NCI-H128 (cell line): ENCODE measurements around the gene CERS1.

ENCODE experiments used
- DNase-seq: peaks from one replicate; lab custom pipeline; 2025; ENCODE audit not compliant: unreplicated experiment; lab: John Stamatoyannopoulos, UW

The CERS1 gene

DNA sequence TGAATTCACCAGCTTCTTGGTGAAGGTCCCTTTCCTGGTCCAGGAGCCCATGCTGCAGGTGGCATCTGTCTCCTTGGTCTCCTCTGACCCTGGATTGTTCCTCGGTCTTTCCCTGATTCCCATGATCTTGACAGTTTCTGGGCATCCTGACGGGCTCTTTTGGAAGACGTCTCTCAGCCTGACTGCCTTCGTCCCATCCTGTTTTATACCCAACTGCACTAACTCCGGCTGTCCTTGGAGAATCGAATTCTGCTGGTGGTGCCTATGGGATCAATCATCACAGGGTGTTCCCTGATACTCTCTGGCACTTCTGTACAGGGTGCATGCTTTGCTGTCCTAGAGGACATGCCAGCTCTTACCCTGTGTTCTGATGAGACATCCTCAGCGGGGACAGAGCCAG, 19.1 kb downstream of the CERS1 start:
- no peak for DNase-seq

DNA sequence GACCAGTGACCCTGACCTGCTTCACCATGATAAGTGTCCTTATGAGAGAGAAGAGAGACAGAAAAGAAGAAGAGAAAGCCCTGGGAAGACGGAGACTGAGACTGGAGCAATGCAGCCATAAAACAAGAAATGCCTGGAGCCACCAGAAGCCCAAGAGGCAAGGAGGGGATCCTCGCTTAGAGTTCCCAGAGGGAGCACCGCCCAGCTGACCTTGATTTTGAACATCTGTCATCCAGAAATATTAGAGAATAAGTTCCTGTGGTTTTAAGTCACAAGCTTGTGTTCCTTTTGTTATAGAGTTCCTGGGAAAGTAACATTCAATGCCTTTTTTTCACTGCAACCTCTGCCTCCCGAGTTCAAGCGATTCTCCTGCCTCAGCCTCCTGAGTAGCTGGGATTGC, 20.2 kb downstream of the CERS1 start:
- DNase-seq: no peak

DNA sequence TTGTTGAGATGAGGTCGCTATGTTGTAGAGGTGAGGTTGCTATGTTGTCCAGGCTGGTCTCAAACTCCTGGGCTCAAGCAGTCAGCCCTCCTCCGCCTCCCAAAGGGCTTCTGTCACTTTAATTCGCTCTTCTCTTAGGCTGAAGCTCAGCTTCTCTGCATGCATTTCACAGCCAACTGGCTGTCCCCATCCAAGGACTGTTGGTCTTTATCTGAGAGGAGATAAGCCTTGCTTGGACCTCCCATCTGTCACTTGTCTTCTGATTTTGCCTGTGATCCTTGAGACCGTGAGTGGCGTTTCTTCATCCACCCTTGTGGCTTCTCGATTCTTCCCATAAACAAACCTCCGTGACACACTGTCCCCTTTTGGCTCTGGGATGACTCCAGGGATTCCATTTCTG, 24.4 kb downstream of the CERS1 start:
- DNase-seq: no peak

DNA sequence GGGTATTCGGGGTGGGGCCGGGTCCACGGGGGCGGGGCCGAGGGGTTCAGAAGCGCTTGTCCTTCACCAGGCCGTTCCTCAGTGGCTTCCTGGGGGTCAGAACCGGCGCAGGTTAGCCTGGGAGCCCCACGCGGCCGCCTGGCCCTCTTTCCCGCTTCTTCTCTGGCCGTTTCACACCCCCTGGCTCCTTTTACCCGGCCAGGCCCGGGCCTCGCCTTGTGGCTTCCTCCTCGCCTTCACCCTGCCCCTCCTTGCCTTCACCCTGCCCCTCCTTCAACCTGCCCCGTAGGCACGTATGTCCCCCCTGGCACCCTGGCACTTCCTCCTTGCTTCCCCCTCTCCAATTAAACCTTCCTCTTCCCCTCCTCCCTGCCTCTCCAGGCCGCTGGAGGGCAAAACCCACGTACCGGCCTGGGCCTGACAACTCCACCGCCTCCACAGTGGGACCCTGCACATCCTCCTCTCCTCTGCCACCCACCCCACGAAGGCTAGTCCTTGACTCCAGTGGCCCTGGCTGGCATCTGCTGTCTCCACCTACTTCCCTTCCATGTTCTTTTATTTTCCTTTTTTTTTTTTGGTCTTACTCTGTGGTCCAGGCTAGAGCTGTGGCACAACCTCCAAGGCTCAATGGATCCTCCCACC, 25.3 kb downstream of the CERS1 start:
- no peak for DNase-seq

DNA sequence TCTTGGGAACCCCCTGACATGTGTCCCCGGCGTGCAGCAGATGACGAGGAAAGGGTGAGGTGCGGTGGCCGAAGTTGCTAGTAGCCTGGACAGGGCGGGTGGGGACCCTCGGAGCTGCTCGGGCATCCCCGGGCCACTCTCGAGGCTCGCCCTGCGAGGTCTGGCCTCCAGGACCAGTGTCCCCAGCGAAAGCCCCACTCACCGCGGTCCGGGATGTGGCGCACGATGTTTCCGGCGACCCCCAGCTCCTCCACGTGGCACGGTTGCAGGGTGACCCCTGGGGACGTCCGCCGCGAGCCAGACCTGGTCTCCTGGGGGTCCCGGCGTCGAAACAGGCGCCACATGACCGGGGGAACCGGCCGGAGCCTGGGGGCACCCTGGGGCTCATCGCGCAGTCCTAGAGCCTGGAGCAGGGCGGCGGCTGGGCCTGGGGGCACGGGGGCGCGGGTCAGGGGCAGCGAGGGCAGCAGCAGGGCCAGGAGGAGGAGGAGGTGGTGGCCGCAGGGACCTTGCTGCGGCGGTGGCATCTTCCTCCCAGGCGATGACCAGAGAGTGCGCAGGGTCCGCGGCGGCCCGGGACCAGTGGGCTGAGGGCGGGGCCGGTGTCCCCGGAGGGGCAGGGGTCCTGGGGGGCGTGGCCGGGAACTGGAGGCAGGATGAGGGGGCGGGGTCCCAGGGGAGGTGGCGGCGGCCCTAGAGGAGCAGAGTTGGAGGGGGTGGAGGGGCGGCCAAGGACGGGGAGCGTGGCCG, 26.0 kb downstream of the CERS1 start:
- DNase-seq: no peak

DNA sequence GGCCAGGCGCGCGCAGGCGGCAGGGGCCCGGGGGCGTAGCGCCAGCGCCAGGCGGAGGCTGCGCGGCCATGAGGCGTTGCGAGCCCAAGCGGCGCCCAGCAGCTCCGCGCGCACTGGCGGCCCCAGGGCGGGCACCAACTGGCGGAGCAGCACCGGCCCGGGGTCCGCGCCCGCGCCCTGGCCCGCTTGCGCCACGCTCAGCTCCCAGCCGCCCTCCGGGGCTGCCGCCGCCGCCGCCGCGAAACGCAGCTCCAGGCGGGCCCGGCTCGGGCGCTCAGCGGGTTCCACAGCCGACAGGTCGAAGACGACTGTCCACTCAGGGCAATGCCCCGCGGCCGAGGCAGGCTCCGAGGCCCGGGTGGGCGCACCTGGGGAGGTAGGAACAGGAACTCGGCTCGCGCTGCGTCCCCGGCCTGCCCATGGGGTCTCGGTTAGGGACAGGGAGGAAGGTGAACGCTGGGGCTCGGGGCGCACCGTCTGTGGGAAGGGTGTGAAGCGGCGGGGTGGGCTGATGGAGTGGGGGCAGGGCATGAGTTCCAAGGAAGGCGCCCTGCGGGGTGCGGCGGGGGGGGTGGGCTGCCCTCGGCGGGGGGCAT, 26.8 kb downstream of the CERS1 start:
- no peak for DNase-seq

DNA sequence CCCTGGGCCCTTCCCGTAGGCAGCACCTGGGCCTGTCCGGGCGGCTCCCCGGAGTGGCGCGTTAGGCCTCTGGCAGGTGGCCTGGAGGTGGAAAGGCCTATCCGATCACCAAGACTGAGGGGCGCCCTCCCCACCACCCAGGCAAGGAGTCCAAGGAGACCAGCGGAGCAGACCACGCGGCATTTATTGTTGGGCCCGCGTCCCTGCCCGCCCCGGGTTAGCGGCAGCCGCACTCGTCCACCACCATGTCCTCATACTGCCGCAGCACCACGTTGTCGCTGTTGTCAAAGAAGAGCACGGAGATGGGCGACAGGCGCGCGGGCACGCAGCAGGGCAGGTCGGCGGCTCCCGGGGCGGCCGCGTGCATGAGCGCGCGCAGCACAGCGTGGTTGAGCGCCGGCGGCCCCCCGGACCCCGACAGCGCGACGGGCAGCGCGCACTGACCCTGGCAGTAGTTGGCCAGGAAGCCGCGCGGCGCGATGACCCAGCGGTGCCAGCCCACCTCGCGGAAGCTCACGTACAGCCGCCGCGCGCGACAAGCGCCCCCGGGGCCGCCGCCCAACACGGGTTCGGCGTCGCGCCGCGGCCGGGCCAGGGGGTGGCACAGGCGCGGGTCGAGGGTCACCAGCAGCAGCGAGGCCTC, 27.5 kb downstream of the CERS1 start:
- no peak for DNase-seq

DNA sequence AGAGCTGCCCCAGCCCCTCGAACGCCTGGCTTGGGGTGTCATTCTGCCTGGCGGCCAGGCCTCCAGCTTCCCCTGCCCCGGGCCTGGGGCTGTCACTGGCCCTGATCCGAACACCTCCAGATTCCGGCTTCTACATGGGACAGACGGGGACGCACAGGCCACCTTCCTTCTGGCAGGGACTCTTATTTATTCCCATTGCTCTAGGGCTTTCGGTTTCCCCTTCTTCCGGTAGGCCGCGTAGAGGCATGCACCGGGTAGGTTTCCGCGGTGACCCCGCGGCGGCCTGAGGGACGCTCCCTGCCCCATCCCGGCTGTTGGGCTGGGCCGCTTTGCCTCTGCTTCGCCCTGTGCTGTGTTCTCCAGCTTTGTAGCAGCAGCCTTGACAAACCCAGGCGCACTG, 28.2 kb downstream of the CERS1 start:
- DNase-seq: no peak

DNA sequence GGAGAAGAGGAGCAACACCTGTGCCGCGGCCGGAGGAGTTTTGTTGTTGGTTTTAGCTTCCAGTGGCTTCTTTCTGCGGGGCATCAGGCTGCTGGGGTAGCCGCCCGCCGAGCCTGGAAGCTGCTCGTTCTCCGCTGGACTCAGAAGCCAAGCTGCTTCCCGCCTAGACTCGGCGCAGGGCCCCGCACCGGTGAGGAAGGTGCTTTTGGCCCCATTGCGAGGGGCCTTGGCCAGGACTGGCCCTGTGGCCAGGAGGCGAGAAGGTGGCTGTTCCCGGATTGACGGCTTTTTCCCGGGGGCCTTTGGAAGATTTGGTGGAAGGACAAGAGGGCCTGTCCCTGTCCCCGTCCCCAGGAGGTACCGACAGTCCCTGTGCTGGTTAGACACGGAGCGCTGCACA, 28.8 kb downstream of the CERS1 start:
- no peak for DNase-seq

DNA sequence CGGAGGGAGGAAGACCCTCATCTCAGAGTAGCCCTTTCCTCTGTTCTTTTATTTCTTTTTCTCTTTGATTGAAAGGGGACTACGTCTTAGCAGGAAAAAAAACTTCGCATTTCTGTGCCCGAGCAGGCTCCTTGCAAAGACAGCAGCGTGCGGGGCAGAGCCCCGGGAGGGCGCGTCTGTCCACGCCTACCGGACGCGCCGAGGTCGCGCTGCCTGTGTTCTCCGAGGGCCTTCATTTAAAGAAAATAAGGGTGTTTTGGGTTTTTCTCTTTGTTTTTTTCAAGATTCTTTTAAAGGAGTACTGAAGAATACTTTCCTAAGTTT, 29.2 kb downstream of the CERS1 start:
- DNase-seq: no peak

DNA sequence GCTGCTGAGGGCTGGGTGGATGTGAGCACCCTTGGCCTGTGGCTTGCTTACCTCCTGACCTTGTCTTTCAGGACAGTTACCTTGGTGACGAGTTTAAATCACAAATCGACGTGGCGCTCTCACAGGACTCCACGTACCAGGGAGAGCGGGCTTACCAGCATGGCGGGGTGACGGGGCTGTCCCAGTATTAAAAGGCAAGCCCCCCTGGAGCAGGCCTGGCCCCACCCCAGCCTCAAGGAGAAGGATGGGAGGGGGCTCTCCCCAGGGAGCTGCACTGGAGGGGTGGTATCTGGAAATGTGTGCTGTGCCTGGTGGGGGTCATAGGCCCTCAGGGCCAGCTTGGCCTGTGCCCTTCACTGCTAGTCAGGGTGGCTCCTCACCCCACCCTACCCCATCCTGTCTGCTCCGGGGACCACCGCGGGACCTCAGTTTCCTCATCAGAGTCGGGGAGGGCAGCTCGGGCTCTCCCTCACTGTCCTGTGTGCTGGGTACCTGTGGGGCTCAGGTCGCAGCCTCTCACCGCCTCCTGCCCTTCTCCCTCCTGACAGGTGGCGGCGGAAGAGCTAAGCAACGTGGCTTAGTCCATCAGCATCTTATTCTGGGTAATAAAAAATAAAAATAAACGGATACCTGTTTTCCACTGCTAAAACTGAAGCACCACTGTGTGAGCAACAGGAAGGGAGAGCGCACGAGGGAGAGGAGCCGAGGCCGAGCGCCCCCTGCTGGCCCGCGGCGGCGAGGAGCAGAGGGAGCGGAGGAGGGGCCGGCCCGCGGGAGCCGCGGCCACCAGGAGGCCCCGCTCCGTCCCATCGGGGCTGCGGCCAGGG, 29.8 kb downstream of the CERS1 start:
- no peak for DNase-seq

DNA sequence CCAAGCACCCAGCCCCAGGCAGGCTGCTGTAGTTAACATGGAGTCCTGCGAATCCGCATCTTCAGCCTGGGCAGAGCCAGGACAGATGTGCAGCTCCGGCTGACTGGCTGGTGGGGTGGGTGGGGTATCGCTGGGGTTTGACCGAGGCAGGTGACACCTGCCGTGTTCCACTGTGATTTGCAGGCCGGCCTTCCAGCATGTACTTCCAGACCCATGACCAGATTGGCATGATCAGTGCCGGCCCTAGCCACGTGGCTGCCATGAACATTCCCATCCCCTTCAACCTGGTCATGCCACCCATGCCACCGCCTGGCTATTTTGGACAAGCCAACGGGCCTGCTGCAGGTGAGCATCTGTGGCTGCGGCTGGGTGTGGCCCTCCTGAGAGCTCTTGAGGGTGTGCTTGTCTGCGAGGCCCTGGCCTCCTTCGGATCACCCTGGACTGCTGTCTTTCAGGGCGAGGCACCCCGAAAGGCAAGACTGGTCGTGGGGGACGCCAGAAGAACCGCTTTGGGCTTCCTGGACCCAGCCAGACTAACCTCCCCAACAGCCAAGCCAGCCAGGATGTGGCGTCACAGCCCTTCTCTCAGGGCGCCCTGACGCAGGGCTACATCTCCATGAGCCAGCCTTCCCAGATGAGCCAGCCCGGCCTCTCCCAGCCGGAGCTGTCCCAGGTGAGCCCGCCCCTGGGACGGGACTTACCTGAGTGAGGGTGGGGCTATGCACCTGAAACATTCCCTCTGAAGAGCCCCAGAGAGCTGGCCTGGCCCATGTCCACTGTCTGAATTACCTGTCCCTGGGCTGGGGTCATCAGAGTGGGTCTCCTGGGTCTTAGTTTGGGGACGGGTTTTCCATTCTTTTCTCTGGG, 30.6 kb downstream of the CERS1 start:
- no peak for DNase-seq

DNA sequence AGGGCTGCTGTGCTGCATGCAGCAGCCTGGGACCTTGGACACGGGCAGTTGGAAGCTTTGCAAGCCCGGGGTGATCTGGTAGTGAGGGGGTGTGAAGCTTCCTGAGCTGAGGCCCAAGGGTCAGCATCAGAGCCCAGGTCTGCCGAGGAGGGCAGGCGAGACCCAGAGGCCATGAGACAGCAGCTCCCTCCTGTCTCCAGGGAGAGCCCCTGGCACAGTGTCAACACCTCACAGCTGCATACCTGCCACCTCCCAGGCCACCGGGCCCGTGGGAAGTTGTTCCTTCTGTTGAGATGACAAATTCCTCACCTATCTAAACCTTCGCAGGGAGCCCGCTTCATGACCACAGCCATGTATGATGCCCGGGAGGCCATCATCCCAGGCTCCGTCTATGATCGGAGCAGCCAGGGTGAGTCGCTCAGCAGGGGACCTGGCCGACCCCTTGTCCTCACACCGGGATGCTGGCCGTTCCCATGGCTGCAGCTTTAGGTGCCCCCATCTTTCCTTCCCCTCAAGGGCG, 32.1 kb downstream of the CERS1 start:
- no peak for DNase-seq

DNA sequence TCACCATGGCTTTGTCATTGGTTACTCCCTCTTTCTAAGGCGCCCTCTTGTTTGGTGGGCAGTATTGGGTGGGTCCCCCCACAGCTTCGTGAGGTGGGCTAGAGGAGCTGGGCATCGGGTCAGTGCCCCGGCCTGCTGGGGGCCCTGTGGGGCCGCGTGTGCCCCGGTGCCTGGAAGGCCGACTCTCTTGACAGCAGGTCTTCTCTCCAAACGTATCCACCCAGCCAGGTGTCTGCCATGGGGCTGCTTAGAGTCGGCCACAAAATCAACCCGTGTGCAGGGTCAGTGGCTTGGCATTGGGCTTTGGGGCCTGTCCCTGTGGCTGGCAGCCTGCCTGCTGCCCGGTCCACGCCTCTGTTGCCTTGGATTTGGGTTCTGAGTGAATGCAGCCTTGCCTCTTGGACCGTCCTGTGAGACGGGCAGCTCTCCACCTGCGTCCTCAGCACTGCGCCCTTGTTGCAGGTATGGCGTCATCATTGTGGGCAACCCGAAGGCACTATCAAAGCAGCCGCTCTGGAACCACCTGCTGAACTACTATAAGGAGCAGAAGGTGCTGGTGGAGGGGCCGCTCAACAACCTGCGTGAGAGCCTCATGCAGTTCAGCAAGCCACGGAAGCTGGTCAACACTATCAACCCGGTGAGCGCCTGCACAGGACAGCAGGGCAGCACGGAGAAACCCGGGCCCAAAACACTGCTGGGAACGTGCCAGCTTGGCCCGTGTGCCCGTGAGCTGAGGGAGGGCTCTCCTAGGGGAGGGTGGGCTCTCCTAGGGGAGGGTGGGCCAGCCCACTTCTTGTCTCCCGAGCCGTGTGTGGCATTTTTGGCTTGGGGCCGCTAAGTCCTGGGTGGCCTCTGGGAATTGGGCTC, 32.7 kb downstream of the CERS1 start:
- DNase-seq: no peak

DNA sequence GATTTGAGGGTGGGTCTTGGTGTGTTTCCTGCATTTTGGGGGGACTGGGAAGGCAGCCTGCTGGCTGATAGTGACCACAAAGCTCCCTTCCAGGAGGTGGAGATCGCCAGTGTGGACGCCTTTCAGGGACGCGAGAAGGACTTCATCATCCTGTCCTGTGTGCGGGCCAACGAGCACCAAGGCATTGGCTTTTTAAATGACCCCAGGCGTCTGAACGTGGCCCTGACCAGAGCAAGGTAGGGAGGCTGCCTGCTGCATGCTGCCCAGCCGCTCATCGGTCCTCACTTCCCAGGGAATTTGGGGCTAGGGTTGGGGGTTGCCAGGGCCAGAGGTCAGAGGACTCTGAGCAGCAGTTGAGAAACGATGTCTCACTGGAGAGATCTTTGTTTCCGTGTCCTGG, 34.0 kb downstream of the CERS1 start:
- no peak for DNase-seq

DNA sequence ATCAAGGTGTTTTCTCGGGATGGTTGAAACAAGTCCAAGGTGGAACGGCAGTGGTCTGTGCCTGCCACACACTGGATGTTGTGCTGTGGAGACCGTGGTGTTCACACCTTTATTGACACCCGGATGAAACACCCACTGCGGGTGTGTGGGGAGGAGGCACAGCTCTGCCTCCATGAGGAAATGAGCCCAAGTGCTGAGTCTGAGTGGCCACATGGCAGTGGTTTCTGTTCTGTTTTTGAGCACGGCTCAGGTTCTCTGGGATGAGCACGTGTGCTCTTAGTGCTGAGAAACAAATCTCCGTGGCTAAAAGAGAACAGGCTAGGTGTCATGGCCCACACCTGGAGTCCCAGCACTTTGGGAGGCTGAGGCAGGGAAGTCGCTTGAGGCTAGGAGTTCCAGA, 34.7 kb downstream of the CERS1 start:
- no peak for DNase-seq

DNA sequence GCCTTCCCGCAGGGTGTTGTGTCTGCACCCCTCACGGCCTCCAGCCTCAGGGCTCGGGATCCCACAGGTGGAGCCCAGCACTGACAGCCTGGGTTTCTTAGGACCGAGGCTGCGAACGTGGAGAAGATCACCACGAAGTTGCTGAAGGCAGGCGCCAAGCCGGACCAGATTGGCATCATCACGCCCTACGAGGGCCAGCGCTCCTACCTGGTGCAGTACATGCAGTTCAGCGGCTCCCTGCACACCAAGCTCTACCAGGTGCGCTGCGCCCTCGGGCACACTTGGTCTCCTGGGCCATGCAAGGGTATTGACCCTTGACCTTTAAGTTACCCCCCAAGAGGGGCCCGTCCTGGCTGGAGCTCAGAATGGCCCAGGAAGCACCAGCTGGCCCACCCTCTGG, 35.2 kb downstream of the CERS1 start:
- no peak for DNase-seq

DNA sequence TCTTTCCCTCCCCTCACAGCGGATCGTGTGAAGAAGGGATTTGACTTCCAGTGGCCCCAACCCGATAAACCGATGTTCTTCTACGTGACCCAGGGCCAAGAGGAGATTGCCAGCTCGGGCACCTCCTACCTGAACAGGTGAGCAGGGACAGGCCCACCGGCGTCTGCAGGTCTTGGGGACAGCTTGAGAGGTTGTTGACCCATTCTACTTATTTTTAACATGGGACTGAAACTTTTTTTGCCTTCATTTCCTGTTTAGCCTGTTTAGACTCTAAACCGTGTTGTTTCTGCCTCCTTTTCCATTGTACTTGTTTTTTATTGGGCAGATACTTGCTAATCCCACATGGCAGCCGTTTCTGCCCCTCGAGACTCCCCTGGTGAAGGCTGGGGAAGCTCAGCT, 35.7 kb downstream of the CERS1 start:
- DNase-seq: no peak

DNA sequence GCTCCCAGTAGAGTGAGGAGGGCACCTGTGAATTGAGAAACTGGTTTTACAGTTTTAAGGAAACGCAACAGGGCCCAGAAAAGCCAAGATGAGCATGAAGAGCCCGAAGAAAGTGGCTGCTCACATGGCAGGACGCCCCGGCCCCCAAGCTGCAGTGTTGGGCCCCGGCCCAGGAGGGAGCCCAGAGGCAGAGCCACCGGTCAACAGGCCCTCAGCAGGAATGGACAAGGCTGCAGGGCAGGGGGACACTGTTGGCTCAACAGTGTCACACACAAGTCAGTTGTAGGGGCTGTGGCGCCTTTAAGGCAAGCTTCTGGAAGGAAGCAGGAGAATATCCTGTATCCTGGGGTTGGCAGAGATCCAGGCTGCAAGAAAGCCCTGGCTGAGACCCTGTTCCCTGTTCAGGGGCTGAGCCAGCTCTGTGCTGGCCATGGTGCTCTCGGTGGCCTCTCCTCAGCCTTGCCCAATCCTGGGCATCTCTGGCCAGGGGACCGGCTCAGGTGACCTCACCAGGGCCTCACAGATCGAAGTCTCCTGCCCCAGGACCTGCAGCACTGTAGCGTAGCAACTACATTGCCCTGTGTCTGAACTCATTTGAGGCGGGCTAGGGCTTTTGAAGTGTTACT, 36.2 kb downstream of the CERS1 start:
- DNase-seq: no peak
